Left colon (tissue), 2 donors: ENCODE results near the gene RNF213. TPM values are rescaled to one million over a fixed set of nuclear protein-coding genes. Genes with fewer than 3 reads are reported as not detected.
"Not testable (repeated sequence)": the region's sequence is repeated elsewhere in the genome, so short reads cannot be mapped to it uniquely, and the experiment has no call there.

ENCODE experiments used
- ATAC-seq: fragments of 200-7000 bp; cut with Tn5 transposase; one replicate; pipeline ENCODE4 v1.9.1; 2020; ENCODE audit warnings: mild to moderate bottlenecking, moderate library complexity
- DNase-seq, 2 donors: peaks; one replicate each; pipeline ENCODE4 v3.0.0-alpha.2; 2020
- intact Hi-C, 2 donors: fragments of 100-400 bp; cut with DNase I in 1 of 2; cut with micrococcal nuclease in 1 of 2; formaldehyde crosslinking; loops; one replicate each; pipeline versions ENCODE4 v1.11.2 to v1.14.0; 2022; cut with DNase I, micrococcal nuclease
- total RNA-seq, 2 donors: library from RNA; stranded (reverse); fragmentation: NEBNext Ultra II Directional; extraction: Animal tissue kit (Norgen Biotek cat#: 25700); gene quantifications; one replicate each; pipeline ENCODE4 v1.2.1, GENCODE V29; 2021
- donor health status: DM: no; HTN: no; CAD: no.
- donor health status: DM: yes; HTN: yes; CAD: no.

Gene RNF213
- total RNA-seq, 2 donors from 2014 or later: 95.9 to 142 TPM

DNA sequence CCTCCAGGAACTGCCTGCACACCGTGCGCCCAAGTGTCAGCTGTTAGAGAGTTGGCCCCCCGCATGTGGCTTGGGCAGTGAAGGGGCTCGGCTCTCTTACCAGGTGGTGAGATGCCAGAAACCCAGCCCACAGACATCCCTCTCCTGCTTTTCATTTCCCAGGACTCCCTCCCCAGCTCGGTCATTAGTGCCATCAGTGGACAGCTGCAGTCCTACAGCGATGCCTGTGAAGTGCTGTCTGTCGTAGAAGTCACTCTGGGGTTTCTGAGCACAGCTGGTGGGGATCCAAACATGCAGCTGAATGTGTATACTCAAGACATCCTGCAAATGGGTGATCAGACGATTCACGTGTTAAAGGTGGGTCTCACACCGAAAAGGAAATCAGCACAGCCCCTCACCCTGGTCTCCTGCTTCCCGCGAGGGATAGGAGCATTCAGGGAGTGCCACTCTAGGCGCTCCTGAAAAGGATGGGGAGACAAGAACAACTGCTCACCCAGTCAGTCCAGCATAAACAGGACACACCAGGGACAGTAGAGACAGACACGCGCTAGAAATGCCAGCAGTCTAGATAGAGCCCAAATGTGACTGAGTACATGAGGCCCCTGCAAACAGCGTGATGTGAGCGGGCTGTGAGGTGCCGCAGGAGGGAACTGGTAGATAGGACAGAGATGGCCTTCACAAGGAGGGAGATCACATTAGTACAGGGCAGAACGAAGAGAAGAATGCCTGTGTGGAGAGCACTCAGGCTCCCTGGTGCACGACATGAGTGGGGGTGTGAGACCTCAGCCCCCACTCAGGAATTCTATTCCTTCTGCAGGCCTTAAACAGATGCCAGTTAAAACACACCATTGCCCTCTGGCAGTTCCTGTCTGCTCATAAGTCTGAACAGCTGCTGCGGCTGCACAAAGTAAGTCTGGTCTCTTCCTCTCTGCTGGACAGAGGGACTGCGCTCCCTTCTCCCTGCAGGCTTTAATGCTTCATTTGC lies 128.7 kb downstream of the RNF213 start:
- intact Hi-C loops: no loop called here
- DNase-seq (no peak), ATAC-seq (no peak)

DNA sequence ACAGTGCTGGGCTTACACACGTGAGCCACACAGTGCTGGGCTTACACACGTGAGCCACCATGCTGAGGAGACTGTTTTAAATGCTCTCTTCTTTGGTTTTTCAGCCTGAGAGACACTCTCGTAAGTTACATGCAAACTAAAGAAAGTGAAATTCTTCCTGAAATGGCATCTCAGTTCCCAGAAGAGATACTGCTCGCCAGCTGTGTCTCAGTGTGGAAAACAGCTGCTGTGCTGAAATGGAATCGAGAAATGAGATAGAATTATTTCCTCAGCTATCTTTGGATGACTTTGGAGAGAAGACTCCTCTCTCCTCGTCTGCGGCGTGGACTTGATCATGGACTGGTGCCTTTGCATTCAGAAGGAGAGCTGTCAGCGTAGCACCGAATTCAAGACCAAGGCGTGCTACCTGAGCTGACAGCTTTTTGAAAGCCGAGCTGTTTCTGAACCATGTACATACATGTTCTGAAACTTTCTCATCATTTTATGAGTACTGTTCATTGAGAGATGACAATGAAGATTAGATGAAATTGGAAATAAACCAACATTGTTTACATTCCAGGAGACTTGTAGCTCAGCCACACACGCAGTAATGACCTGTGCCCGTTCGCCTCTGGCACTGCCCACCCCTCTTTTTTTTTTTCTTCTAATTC lies 132.7 kb downstream of the RNF213 start:
- DNase-seq (no peak), ATAC-seq (no peak)
- intact Hi-C loops: no loop called here

DNA sequence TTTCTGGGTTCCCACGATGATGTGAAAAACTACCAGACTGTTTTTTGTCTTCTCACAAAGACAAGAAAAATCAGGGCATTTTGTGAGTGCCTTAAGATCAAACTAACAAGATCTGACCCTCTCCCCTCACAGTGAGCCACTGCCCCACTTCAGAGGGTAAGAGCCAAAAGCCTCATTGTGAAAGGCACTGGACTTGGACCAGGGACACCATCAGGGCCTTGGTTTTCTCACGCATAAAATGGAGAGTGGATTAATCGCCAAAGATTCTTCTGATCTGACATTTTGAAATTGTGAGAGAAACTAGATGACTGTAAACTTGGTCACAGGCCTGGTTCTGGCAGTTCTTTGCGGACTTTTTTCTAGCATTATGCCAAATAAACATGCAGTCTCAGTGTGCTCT lies 133.3 kb downstream of the RNF213 start:
- no peak for ATAC-seq
- no peak for DNase-seq
- intact Hi-C loops: no loop called here

DNA sequence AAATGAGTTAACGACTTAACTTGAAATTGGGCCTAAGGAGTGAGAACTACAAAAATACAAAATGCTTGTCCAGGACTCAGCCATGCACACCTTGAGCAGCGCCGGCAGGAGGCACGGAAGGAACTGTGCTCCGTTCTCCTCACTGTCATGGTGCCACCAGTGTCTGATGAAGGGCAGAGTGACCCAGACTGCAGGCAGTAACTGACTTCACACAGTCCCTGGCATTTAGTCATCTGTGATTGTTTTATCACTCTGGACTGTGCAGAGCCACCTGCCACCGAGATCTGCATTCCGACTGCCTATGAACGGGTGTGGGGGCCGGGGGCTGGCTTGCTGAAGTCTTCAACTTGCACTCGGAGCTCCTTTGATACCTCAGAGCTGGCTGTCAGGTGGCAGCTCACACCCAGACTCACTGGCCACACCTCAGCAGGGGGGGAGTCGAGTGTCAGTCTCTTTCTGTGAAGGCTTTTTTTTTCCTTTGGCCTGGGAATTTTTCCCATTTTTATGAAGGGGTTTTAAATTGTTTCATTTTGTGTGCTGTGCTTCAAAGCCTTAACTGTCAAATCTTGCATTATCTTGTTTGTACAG lies 134.1 kb downstream of the RNF213 start:
- DNase-seq (no peak), ATAC-seq (peak; percentile 26)
- intact Hi-C loops: no loop called here

DNA sequence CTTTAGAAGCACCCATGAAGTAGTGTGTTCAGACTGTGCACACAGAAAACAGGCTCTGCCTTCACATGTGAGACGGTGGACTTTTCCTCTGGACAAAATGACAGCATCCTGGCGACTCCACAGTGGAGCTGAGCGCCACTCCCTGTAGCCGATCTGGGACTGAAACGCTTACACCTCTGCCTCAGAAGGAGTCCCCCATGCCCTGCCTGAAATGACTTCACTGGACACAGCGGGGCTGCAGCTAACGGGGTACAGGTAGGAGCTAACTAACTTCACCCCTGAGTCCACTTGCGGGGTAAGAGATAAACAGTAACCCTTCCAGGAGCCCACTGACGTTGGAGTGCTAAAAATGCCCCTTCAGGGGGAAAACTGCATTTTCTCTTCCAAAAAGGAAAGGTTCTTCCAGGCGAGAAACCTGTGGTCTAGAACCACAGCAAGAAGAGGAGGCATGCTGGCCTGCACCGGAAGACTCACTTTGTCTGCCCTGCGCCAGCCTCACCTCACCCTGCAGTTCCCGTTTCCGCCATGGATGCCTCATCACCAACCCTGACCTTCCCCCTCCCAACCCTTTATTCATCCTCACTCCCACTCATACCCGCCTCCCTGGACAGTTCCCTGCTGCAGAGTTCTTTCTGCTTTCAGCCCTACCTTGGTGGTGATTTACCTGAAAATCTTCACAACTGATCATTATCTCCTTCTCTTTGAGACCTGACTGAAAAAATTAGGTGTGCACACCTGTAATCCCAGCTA lies 134.9 kb downstream of the RNF213 start:
- ATAC-seq (peak; percentile 17), DNase-seq (no peak)
- intact Hi-C loops: no loop called here

DNA sequence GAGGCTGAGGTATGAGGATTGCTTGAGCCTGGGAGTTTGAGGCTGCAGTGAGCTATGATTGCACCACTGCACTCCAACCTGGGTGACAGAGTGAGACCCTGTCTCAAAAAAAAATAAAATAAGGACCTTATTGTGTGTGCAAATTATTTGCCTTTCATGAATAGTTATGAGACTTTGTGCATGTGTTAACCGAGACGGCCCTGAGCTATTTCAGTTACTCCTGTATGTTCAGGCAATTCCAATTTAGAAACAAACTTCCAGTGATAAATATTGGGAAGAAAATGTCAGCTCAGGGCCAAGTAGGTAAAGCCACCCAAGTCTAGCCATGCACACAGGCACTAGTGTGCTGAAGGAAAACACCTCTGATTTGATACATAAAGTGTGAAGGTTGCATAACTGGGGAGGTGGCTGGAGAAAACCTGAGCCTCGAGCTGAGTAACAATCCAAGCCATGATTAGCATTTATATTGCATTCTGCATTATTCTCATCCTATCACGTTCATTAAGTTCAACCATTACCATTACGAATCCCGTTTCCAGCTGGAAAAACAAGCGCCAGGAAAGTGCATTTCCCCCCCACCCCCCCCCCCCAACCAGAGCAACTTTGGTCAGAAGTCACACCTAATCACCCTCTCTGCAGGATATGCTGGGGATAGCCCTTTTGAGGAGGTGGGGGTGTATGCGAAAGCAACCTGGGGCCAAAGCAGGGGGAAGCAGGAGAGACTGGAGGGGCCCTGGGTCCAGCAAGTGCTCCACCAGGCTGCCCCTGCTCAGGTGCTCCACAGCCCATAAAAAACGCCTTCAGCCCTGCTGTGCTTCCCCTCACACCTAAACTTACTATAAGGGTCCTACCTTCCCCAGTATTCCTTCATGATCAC lies 135.7 kb downstream of the RNF213 start:
- ATAC-seq (no peak), DNase-seq (no peak)
- intact Hi-C loops: no loop called here

DNA sequence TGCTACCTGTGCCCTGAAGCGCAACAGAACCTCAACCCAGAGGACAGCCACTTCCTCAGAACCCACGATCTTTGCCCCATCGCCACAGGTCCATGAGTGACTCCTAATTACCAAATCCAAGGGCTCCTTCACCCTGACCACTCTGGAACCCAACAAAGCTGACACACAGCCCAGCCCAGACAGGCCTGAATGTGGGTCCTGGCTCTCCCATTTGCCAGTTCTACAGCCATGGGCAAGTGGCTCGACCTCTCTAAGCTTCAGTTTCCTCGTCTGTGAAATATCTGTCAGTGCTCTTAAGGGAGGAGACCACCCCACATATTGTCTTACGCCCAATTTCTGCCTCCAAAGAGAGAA lies 136.4 kb downstream of the RNF213 start:
- DNase-seq (no peak), ATAC-seq (no peak)
- intact Hi-C loops: no loop called here

DNA sequence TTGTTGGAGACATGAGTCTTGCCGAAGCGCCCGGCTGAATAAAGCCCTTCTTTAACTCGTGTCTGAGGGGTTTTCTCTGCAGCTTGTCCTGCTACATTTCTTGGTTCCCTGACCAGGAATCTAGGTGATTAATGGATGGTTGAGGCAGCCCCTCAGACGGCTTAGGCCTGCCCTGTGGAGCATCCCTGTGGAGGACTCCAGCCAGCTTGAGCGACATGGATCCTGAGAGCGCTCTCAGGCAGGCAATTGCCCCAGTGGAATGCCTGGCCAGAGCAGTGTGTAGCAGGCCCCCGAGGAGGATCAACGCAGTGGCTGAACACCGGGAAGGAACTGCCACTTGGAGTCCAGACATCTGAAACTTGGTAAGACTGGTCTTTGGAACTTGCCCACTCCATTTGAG lies 137.0 kb downstream of the RNF213 start:
- no peak for ATAC-seq
- intact Hi-C loops: no loop called here
- no peak for DNase-seq

DNA sequence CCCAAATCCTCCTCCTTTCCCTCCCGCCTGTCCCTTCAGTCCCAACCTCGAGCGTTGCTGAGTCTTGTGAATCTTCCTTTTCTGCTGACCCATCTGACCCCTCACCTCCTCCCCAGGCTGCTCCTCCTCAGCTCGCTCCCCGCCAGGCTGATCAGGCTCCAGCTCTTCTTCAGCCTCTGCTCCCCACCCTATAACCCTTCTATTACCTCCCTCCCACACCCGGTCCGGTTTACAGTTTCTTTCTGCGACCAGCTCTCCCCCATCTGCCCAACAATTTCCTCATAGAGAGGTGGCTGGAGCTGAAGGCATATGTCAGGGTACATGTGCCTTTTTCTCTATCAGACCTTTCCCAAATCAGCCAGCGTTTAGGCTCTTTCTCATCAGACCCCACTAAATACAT lies 140.4 kb downstream of the RNF213 start:
- DNase-seq, intact Hi-C loops, ATAC-seq: not testable (repeated sequence)

DNA sequence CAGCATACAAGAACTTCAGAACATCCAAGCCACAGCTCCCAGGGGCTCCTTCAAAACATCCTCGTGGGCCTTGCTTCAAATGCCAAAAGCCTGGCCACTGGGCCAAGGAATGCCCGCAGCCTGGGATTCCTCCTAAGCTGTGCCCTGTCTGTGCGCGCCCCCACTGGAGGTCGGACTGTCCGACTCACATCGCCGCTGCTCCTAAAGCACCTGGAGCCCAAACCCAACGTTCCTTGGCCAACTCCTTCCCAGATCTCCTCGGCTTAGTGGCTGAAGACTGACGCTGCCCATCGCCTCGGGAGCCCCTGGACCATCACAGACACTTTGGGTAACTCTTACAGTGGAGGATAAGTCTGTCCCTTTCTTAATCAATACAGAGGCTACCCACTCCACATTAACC lies 141.4 kb downstream of the RNF213 start:
- ATAC-seq, DNase-seq, intact Hi-C loops: not testable (repeated sequence)

DNA sequence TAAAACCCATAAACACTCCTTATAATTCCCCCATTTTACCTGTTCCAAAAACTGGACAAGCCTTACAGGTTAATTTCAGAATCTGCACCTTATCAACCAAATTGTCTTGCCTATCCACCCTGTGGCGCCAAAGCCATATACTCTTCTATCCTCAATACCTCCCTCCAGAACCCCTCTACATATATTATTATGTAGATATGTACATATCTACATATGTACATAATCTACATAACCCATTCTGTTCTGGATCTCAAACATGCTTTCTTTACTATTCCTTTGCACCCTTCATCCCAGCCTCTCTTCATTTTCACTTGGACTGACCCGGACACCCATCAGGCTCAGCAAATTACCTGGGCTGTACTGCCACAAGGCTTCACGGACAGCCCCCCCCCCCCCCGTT lies 142.3 kb downstream of the RNF213 start:
- intact Hi-C loops: no loop called here
- ATAC-seq (no peak), DNase-seq (no peak)

DNA sequence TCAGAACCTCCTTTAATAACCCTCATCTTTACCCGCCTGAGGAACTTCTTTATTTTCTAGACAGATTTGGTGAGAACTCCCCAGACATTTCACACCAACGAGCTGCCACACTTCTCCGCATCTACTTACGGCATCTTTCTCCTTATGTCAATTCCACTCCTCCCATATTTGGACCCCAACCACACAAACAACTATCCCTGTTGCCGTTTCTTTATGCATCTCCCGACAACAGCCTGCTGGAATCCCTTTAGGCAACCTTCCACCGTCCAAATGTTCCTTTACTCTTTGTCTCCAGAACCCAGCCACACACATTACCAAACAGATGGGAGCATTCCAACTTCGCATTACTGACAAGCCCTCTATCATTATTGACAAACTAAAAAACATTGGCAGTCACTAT lies 145.5 kb downstream of the RNF213 start:
- intact Hi-C loops: no loop called here
- DNase-seq (no peak), ATAC-seq (no peak)

DNA sequence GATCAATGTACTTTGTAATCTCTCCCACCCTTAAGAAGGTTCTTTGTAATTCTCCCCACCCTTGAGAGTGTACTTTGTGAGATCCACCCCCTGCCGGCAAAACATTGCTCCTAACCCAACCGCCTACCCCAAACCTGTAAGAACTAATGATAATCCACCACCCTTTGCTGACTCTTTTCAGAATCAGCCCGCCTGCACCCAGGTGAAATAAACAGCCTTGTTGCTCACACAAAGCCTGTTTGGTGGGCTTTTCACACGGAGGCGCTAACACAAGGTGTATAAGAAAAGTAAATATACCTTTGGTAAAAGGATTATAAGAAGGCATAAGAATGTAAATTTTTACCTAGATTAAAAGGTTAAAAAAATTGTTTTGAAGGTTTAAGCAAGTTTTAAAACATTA lies 147.3 kb downstream of the RNF213 start:
- ATAC-seq, intact Hi-C loops, DNase-seq: not testable (repeated sequence)

DNA sequence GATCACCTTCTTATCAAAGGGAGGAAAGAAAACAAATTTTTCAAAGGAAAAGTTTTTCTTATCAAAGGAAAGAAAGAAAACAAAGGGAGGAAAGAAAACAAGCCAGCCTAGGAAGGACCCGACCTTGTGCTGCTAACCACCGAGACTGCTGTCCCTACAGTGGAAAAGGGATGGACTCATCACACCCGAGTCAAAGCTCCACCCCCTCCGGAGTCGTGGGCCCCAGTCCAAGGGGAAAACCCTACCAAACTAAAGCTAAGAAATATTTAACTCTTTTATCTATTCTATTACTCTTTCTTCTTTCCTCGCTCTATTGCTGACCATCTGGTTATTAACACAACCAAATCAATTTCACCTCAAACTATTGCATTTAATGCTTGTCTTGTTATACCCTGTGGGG lies 148.2 kb downstream of the RNF213 start:
- ATAC-seq (no peak), DNase-seq (no peak)
- intact Hi-C loops: no loop called here

DNA sequence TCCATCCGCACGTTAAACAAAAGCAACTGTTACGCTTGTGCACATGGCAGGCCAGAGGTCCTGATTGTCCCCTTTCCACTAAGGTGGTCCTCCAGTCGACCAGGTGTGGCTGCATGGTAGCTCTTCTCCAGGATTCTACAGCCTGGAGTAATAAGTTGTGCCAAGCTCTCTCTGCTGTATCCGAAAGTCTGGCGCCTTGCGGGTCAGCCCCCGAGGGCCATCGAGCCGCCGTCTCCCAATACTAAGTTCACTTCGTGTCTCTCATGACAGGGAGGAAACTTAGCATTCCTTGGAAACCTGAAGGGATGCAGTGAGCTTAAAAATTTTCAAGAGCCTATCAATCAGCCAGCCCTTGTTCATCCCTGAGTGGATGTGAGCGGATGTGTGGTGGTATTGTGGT lies 149.0 kb downstream of the RNF213 start:
- intact Hi-C loops: no loop called here
- ATAC-seq (no peak), DNase-seq (no peak)

DNA sequence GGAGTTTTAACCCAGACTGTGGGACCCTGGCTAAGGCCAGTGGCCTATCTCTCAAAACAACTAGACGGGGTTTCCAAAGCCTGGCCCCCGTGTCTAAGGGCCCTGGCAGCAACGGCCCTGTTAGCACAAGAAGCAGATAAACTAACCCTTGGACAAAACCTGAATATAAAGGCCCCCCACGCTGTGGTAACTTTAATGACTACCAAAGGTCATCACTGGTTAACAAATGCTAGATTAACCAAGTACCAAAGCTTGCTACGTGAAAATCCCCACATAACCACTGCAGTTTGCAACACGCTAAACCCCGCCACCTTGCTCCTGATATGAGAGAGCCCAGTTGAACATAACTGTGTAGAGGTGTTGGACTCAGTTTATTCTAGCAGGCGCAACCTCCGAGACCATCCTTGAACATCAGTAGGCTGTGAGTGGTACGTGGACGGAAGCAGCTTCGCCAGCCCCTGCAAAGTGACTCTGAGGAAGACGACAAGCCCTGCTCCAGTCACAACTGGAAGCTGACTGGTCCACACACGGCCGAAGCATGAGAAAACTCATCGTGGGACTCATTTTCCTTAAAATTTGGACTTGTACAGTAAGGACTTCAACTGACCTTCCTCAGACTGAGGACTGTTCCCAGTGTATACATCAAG lies 149.9 kb downstream of the RNF213 start:
- ATAC-seq, DNase-seq, intact Hi-C loops: not testable (repeated sequence)

DNA sequence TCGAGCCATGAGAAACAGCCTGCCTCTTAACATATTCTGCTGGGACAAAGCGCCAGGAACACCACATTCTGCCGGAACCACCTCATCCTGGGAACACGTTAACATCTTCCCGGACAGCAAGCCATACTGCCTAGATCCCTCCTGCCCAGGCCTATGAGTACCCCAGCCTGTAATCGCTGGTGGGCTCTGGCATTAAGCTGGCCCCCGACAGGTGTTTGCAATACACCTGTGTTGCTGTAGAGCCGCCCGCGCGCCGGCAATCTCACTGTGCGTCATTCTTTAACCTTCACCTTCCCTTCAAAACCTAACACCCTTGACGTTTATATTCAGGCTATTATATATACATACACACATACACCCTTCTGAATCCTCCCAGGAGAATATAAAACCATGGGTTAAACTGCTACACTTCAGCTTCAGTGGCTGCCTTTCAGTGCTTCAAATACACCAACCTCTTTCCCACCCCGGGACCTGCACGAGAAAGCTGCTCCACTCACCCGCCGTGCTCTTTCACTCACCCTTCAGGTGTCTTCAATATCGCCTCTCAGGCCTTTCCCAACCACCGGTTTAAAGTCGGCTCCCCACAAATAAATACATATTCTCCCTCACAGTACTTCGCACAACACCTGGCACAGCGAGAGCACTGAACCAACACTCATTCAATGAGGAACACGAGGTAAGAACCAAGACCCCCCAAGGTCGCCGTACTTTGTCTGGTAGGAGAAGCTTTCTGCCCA lies 153.3 kb downstream of the RNF213 start:
- intact Hi-C loops: no loop called here
- no peak for DNase-seq
- ATAC-seq: peak; percentile 9
